ENCODE results near the gene CPXM2. TPM values are rescaled to one million over a fixed set of nuclear protein-coding genes. Genes with fewer than 3 reads are reported as not detected.

Gene CPXM2
- polyA plus RNA-seq, 3 donors: not detected

DNA sequence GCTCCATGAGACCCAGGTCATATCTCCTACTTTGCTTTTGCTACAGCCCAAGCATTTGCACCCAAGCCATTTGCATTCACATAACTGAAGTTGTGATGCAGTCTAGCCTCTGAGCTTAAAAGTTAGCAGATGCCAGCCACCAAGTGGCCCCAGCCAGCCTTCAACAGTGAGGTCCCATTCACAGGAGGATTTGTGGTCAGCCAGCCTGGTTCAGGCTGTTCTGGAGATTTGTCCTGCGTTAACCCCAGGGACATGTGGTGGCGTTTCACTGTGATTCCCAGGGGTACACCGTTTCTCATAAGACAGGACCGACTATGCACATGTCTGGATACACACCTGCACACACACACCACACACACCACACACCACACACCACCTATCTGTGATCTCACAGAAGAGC lies 174.3 kb downstream of the CPXM2 start:
- Histone ChIP-seq H3K4me2 (replicated peaks; ENCODE audit: extremely low read depth, low read length, poor library complexity, severe bottlenecking) (no peak overlapping the region), H3K27me3 (ENCODE audit: control insufficient read depth in 2 of 2, insufficient read depth in 2 of 2, low read length in 2 of 2) (no peaks in the 10 kb centered on the region), H2AFZ (ENCODE audit: insufficient read depth, low read depth, low read length, poor library complexity, severe bottlenecking) (no peak overlapping the region), H3K36me3 (replicated peaks in 1 of 2; ENCODE audit: control insufficient read depth in 1 of 2, insufficient read depth in 2 of 2, low read length in 2 of 2) (no peaks in the 10 kb centered on the region), H3K9ac (ENCODE audit: insufficient read depth, low read length, poor library complexity, severe bottlenecking) (no peak overlapping the region), H4K20me1 (ENCODE audit: insufficient read depth, low read length) (no peaks in the 10 kb centered on the region), H3K4me3 (replicated peaks in 1 of 3; ENCODE audit: low read depth in 2 of 3, low read length in 3 of 3) (no peak overlapping the region), H3K27ac (ENCODE audit: low read depth in 1 of 2, low read length in 2 of 2) (no peak overlapping the region), H3K9me3 (replicated peaks in 1 of 2; ENCODE audit: control insufficient read depth in 1 of 2, insufficient read depth in 1 of 2, low read length in 2 of 2) (no peaks in the 10 kb centered on the region), H3K4me1 (ENCODE audit: control insufficient read depth in 1 of 2, insufficient read depth in 2 of 2, low read length in 2 of 2) (no peaks in the 10 kb centered on the region), H3K79me2 (ENCODE audit: insufficient read depth, low read length) (no peaks in the 10 kb centered on the region)
- intact Hi-C loops (cut with micrococcal nuclease): no loop called here
- Mint-ChIP-seq H3K27ac (no peak overlapping the region), H3K4me1 (no peaks in the 10 kb centered on the region), H3K9me3 (peaks cover 0 to 7% (median 2%) of the 10 kb centered on the region in 7 donors), H3K4me3 (no peak overlapping the region), H3K36me3 (no peaks in the 10 kb centered on the region), H3K27me3 (ENCODE audit: low read depth in 3 of 3) (peaks cover 3 to 8% (median 4%) of the 10 kb centered on the region in 3 donors)
- WGBS (ENCODE audit: insufficient coverage): 96% methylated on average over 4 of the region's 4 CpGs
- DNase-seq: no peak
- no peak for TF ChIP-seq CTCF (IDR thresholded peaks at IDR 0.05)

GRCh38 chr10:123715546-123715945 lies 176.1 kb downstream of the CPXM2 start:
- Mint-ChIP-seq H3K27ac (no peak overlapping the region), H3K27me3 (ENCODE audit: low read depth in 3 of 3) (peaks cover 3 to 5% (median 4%) of the 10 kb centered on the region in 3 donors), H3K4me3 (no peak overlapping the region), H3K9me3 (peaks cover 0 to 7% (median 2%) of the 10 kb centered on the region in 7 donors), H3K4me1 (no peaks in the 10 kb centered on the region), H3K36me3 (no peaks in the 10 kb centered on the region)
- Histone ChIP-seq H3K4me1 (ENCODE audit: control insufficient read depth in 1 of 2, insufficient read depth in 2 of 2, low read length in 2 of 2) (no peaks in the 10 kb centered on the region), H2AFZ (ENCODE audit: insufficient read depth, low read depth, low read length, poor library complexity, severe bottlenecking) (no peak overlapping the region), H3K4me3 (replicated peaks in 1 of 3; ENCODE audit: low read depth in 2 of 3, low read length in 3 of 3) (no peak overlapping the region), H3K36me3 (replicated peaks in 1 of 2; ENCODE audit: control insufficient read depth in 1 of 2, insufficient read depth in 2 of 2, low read length in 2 of 2) (no peaks in the 10 kb centered on the region), H3K4me2 (replicated peaks; ENCODE audit: extremely low read depth, low read length, poor library complexity, severe bottlenecking) (no peak overlapping the region), H3K79me2 (ENCODE audit: insufficient read depth, low read length) (no peaks in the 10 kb centered on the region), H3K9me3 (replicated peaks in 1 of 2; ENCODE audit: control insufficient read depth in 1 of 2, insufficient read depth in 1 of 2, low read length in 2 of 2) (no peaks in the 10 kb centered on the region), H4K20me1 (ENCODE audit: insufficient read depth, low read length) (no peaks in the 10 kb centered on the region), H3K27ac (ENCODE audit: low read depth in 1 of 2, low read length in 2 of 2) (no peak overlapping the region), H3K27me3 (ENCODE audit: control insufficient read depth in 2 of 2, insufficient read depth in 2 of 2, low read length in 2 of 2) (no peaks in the 10 kb centered on the region), H3K9ac (ENCODE audit: insufficient read depth, low read length, poor library complexity, severe bottlenecking) (no peak overlapping the region)
- 82% methylated on average over 2 of the region's 2 CpGs for WGBS (ENCODE audit: insufficient coverage)
- no peak for DNase-seq
- intact Hi-C loops (cut with micrococcal nuclease): no loop called here
- no peak for TF ChIP-seq CTCF (IDR thresholded peaks at IDR 0.05)
